Stomach (tissue), 9 donors: ENCODE results near the gene LRRC28. TPM values are rescaled to one million over a fixed set of nuclear protein-coding genes. Genes with fewer than 3 reads are reported as not detected.

ENCODE experiments used
- DNase-seq, 2 donors: peaks; one replicate each; pipeline versions ENCODE4 v3.0.0 to v3.0.0-alpha.2; 2013 to 2019
- H3K27ac ChIP-seq, 5 donors: fragments of 200-600 bp in 4 of 5; sonication (generic) in 4 of 5; one replicate each; pipeline ENCODE4 v1.5.1; 2013 to 2019; ENCODE audit warnings: mild to moderate bottlenecking in 1 of 5, moderate library complexity in 1 of 5
- H3K27me3 ChIP-seq, 3 donors: fragments of 200-600 bp; sonication (generic); one replicate each; pipeline ENCODE4 v1.5.1; 2017 to 2019; ENCODE audit warnings: mixed run types in 1 of 3
- H3K36me3 ChIP-seq, 4 donors: fragments of 200-600 bp; sonication (generic); 1 replicate in 3 of 4; 2 replicates in 1 of 4; pipeline ENCODE4 v1.5.1; 2016 to 2019
- H3K4me1 ChIP-seq, 4 donors: fragments of 200-600 bp; sonication (generic); one replicate each; pipeline ENCODE4 v1.5.1; 2016 to 2019
- H3K4me3 ChIP-seq, 4 donors: fragments of 200-600 bp; sonication (generic) in 3 of 4; one replicate each; pipeline ENCODE4 v1.5.1; 2016 to 2019; ENCODE audit warnings: mild to moderate bottlenecking in 1 of 4
- H3K9me3 ChIP-seq, 4 donors: fragments of 200-600 bp; sonication (generic); one replicate each; pipeline ENCODE4 v1.5.1; 2016 to 2019
- EP300 ChIP-seq: sonication (generic); formaldehyde crosslinking; IDR thresholded peaks from one replicate; pipeline ENCODE4 v1.6.1; 2017; ENCODE audit warnings: antibody characterized with exemption
- POLR2A ChIP-seq, 4 donors: fragments of 450-650 bp; IDR thresholded peaks; one replicate each; pipeline ENCODE4 v1.6.1; 2016; ENCODE audit warnings: antibody characterized with exemption in 4 of 4, control low read depth in 2 of 4, mild to moderate bottlenecking in 1 of 4, moderate library complexity in 1 of 4
- POLR2AphosphoS5 ChIP-seq, 3 donors: sonication (generic); formaldehyde crosslinking; IDR thresholded peaks; one replicate each; pipeline ENCODE4 v1.6.1; 2016; ENCODE audit warnings: antibody characterized with exemption in 3 of 3
- WGBS, 5 donors: extraction: QIAGEN DNeasy Blood & Tissue Kit in 3 of 5; methylation state at CpG; one replicate each; pipeline versions ENCODE4 v1.1.5 to v1.1.7; 2013 to 2018; 5-methylcytosine and 5-hydroxymethylcytosine counted together
- intact Hi-C: fragments of 100-400 bp; cut with DNase I; formaldehyde crosslinking; loops from one replicate; pipeline ENCODE4 v1.15.1; 2023; ENCODE audit warnings: low total_unique reads
- polyA plus RNA-seq, 3 donors: library from polyadenylated mRNA; stranded (reverse); fragments of 200-250 nt; gene quantifications; one replicate each; pipeline ENCODE4 v1.2.3, GENCODE V29; 2013
- total RNA-seq, 5 donors: library from RNA; depleted of rRNA; stranded (reverse); fragments of >200 nt; gene quantifications; one replicate each; pipeline versions ENCODE4 v1.1.0 to v1.2.3, GENCODE V29; 2014 to 2016
- TF ChIP-seq, protein P1 (sequence below), 7 experiments: fragments of 450-650 bp in 4 of 7; fragments of 200-600 bp in 3 of 7; sonication (generic) in 3 of 7; IDR thresholded peaks; one replicate each; pipeline ENCODE4 v1.5.1; 2016 to 2019; ENCODE audit warnings: antibody characterized with exemption in 7 of 7, control low read depth in 2 of 7, mild to moderate bottlenecking in 1 of 7
- donor health status: healthy with polysubstance abuse.
- donor health status: Bipolar disorder and iron deficiency.
- donor health status: healthy.

LRRC28 gene
- total and polyA plus RNA-seq, 8 donors, result 9.6 to 82.6 (median 26.2) TPM

DNA sequence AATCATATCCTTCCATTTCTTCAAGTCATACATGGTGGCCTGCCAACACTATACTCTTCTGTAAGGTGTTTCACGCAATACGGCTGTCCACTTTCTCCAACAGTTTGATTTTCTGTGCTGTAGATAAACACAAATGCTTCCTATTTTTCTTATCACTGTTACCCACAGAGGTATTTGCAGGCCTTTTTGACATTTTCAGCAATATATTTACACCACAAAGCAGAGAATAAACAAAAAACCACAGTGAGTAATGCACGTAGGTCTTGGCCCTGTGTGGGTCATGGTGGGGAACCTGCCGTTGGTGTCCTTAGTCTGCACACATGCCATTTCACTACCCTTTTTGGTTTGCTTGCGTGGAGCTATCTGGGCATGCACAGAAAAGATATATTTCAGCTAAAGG, 59.5 kb downstream of the LRRC28 start:
- Histone ChIP-seq H3K9me3 (peaks cover 0 to 20% (median 17%) of the 10 kb centered on the region in 4 donors), H3K27ac (no peak overlapping the region), H3K36me3 (peaks cover 0 to 16% (median 0%) of the 10 kb centered on the region in 4 donors), H3K4me1 (peaks cover 7 to 20% (median 13%) of the 10 kb centered on the region in 4 donors), H3K27me3 (no peaks in the 10 kb centered on the region), H3K4me3 (no peak overlapping the region)
- no peak for DNase-seq
- intact Hi-C loops, result no loop called here
- TF ChIP-seq, protein P1, sequence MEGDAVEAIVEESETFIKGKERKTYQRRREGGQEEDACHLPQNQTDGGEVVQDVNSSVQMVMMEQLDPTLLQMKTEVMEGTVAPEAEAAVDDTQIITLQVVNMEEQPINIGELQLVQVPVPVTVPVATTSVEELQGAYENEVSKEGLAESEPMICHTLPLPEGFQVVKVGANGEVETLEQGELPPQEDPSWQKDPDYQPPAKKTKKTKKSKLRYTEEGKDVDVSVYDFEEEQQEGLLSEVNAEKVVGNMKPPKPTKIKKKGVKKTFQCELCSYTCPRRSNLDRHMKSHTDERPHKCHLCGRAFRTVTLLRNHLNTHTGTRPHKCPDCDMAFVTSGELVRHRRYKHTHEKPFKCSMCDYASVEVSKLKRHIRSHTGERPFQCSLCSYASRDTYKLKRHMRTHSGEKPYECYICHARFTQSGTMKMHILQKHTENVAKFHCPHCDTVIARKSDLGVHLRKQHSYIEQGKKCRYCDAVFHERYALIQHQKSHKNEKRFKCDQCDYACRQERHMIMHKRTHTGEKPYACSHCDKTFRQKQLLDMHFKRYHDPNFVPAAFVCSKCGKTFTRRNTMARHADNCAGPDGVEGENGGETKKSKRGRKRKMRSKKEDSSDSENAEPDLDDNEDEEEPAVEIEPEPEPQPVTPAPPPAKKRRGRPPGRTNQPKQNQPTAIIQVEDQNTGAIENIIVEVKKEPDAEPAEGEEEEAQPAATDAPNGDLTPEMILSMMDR (IDR thresholded peaks at IDR 0.05), result no peak
- TF ChIP-seq EP300, result no peak
- no peak for TF ChIP-seq POLR2AphosphoS5 (IDR thresholded peaks at IDR 0.05)
- TF ChIP-seq POLR2A (IDR thresholded peaks at IDR 0.05), result no peak
- WGBS, 5 donors, result 82 to 88% (median 85%) methylated on average over 5 of the region's 5 CpGs

DNA sequence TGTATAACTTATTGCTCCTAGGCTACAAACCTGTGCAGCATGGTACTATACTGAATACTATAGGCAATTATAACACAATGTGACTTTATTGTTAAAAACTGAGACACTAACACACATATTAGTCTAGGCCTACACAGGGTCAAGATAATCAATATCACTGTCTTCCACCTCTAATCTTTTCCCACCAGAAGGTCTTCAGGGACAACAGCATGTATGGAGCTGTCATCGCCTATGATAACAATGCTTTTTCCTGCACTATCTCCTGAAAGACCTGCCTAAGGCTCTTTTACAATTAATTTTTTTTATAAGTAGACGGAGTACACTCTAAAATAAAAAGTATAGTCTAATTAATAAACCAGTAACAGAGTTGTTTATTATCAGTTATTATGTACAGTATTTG, 60.9 kb downstream of the LRRC28 start:
- intact Hi-C loops, result no loop called here
- no peak for DNase-seq
- no peak for TF ChIP-seq POLR2AphosphoS5 (IDR thresholded peaks at IDR 0.05)
- no peak for TF ChIP-seq POLR2A (IDR thresholded peaks at IDR 0.05)
- TF ChIP-seq, protein P1 (IDR thresholded peaks at IDR 0.05), result no peak
- TF ChIP-seq EP300, result no peak
- H3K4me3 ChIP-seq, result no peak overlapping the region
- peaks cover 0 to 5% (median under 1%) of the 10 kb centered on the region in 4 donors for H3K4me1 ChIP-seq
- 70 to 99% (median 97%) methylated on average over 2 of the region's 2 CpGs for WGBS, 5 donors
- no peaks in the 10 kb centered on the region for H3K27me3 ChIP-seq
- H3K27ac ChIP-seq, result no peak overlapping the region
- peaks cover 0 to 20% (median 17%) of the 10 kb centered on the region in 4 donors for H3K9me3 ChIP-seq
- H3K36me3 ChIP-seq, result peaks cover 0 to 16% (median 0%) of the 10 kb centered on the region in 4 donors

DNA sequence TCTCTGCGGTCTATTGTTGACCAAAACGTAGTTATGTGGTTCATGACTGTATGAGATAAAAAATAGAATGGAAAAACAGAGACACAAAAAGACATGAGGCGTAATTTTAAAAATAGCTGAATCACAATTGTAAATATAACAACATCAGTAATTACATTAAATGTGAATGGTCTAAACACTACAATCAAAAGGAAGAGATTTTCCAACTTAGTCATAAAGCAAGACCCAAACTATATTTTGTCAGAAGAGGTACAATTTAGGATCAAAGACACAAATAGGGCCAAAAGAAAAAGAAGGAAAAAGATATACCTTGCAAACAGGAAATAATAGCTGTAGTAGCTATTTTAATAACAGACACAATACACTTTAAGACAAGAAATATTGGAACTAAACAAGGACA, 61.5 kb downstream of the LRRC28 start:
- H3K27me3 ChIP-seq, result no peaks in the 10 kb centered on the region
- peaks cover 0 to 16% (median 0%) of the 10 kb centered on the region in 4 donors for H3K36me3 ChIP-seq
- H3K4me3 ChIP-seq, result no peak overlapping the region
- DNase-seq, result no peak
- no peaks in the 10 kb centered on the region for H3K4me1 ChIP-seq
- H3K9me3 ChIP-seq, result peaks cover 0 to 20% (median 17%) of the 10 kb centered on the region in 4 donors
- H3K27ac ChIP-seq, result no peak overlapping the region
- WGBS, 5 donors, result 96 to 98% (median 96%) methylated on average over 3 of the region's 3 CpGs
- TF ChIP-seq, protein P1 (IDR thresholded peaks at IDR 0.05), result no peak
- TF ChIP-seq EP300 (no peak), POLR2A (IDR thresholded peaks at IDR 0.05) (no peak), POLR2AphosphoS5 (IDR thresholded peaks at IDR 0.05) (no peak)
- intact Hi-C loops, result no loop called here

DNA sequence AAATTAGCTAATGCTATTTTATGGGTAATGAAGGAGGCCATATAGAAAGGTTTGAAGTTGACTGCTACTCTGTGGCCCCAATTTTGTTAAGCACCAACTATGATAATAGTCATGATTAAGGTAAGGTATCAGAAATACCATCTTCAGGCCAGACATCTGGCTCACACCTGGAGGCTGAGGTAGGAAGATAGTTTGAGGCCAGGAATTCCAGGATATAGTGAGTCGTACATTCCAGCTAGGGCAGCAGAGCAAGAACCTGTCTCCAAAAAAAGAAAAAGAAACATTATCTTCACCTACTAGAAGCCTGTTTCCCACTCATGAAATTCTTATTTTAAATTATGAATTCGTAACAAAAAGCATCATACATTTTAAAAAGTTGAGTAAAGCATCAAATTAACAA, 64.4 kb downstream of the LRRC28 start:
- WGBS, 5 donors, result 93 to 98% (median 97%) methylated on average over 2 of the region's 2 CpGs
- no peak for DNase-seq
- peaks cover 0 to 20% (median 17%) of the 10 kb centered on the region in 4 donors for H3K9me3 ChIP-seq
- TF ChIP-seq, protein P1 (IDR thresholded peaks at IDR 0.05), result no peak
- TF ChIP-seq POLR2AphosphoS5 (IDR thresholded peaks at IDR 0.05) (no peak), EP300 (no peak), POLR2A (IDR thresholded peaks at IDR 0.05) (no peak)
- intact Hi-C loops, result no loop called here
- H3K4me3 ChIP-seq, result no peak overlapping the region
- H3K4me1 ChIP-seq, result no peaks in the 10 kb centered on the region
- no peak overlapping the region for H3K27ac ChIP-seq
- H3K36me3 ChIP-seq, result peaks cover 0 to 16% (median 0%) of the 10 kb centered on the region in 4 donors
- H3K27me3 ChIP-seq, result no peaks in the 10 kb centered on the region
